Astrocyte of the cerebellum (primary cell): ENCODE measurements around the gene RBM20.

Source experiments
- DNase-seq: peaks from one replicate; pipeline ENCODE4 v3.0.0-alpha.2; 2011; ENCODE audit warnings: low read depth
- H3K4me3 ChIP-seq: 2 replicates; pipeline ENCODE4 v1.5.1; 2011; ENCODE audit warnings: mild to moderate bottlenecking, low read depth, low read length, moderate library complexity
- in situ Hi-C: cut with HindIII; loops from 2 replicates; pipeline ENCODE4 v1.10.0; 2017; ENCODE audit warnings: low sequenced_read_pairs
- TF ChIP-seq, protein P1 (sequence below): IDR thresholded peaks from 2 replicates; pipeline ENCODE4 v1.5.1; 2012; ENCODE audit warnings: low read length, low read depth, moderate library complexity, mild to moderate bottlenecking; ENCODE audit errors: missing control alignments

The RBM20 gene

DNA sequence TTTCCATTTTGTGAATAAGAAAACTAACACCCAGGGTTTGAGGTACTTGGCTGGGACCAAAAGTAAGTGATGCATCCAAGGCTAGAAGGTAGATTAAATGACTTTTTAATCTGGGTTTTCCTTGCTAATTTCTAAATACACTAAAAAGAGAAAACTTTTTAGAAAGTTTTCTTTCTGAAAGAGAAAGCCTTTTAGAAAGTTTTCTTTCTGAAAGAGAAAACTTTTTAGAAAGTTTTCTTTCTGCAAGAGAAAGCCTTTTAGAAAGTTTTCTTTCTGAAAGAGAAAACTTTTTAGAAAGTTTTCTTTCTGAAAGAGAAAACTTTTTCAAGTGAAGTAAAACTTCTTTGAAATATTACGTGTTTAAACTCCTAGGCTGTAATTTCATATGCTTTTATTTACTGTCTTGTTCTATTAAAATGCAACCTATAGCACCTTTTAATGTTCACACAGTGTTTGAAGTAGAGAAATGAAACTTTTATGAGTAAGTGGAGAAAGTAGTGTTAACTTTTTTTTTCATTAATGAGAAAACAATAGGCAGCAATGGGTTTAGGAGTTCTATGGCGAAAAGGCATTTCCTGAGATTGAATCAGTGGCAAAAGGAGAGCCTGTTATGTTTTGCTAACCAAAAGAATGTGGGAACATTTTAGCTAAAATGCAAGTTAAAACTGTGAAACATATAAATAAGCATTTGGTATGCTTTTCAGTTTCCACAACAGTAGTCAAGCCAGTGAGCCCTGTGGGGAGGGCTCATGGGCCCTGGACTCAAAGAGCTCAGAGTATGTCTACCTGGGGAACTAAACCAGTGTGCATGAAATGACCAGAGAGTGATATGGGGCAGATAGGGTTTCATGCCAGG is 103.7 kb downstream of the RBM20 start:
- TF ChIP-seq, protein P1, sequence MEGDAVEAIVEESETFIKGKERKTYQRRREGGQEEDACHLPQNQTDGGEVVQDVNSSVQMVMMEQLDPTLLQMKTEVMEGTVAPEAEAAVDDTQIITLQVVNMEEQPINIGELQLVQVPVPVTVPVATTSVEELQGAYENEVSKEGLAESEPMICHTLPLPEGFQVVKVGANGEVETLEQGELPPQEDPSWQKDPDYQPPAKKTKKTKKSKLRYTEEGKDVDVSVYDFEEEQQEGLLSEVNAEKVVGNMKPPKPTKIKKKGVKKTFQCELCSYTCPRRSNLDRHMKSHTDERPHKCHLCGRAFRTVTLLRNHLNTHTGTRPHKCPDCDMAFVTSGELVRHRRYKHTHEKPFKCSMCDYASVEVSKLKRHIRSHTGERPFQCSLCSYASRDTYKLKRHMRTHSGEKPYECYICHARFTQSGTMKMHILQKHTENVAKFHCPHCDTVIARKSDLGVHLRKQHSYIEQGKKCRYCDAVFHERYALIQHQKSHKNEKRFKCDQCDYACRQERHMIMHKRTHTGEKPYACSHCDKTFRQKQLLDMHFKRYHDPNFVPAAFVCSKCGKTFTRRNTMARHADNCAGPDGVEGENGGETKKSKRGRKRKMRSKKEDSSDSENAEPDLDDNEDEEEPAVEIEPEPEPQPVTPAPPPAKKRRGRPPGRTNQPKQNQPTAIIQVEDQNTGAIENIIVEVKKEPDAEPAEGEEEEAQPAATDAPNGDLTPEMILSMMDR: no peak
- H3K4me3 ChIP-seq: no peak overlapping the region
- in situ Hi-C loops: loop anchor here (25.0 kb wide), 1 partner anchor 139 kb away; no protein-coding TSS in a partner anchor
- peak; percentile 16 for DNase-seq

DNA sequence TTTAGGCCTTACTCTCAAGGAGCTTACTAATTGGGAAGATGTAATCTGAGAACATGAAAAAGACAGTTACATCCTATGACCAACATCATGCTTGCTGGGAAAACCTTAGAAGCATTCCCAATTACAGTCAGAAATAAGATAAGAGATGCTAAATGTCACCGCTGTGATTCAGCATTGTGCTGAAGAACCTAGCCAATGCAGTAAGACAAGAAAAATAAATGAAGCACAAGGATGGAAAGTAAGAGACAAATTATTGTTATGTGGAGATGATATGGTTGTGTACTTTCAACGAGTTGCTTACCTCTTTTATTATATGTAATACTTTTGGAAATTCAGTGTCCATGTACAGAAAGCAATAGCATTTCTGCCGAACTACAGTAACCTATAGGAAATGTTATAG is 104.8 kb downstream of the RBM20 start:
- DNase-seq: no peak
- in situ Hi-C loops: loop anchor here (25.0 kb wide), 1 partner anchor 138 kb away; no protein-coding TSS in a partner anchor
- TF ChIP-seq, protein P1: no peak

DNA sequence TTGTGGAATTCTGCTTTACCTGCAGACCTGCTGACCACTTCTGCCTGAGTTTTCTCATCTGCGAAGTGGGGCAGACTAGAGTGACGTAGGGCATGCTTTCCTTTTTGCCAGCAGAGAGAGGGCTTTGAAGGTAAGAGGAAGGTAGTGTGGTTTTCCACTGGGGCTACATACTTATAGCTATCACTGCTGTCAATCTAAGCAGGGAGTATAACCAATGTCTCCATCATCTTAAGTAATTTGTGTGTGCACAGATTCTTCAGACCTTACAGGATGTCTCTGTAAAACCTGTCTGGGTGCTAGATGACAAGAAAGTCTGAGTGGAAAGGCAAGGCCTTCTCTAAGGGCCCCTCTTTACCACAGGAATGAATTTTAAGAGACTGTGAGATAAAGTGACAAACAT is 106.8 kb downstream of the RBM20 start:
- TF ChIP-seq, protein P1: no peak
- in situ Hi-C loops: no loop called here

More for the DNA sequence above, 104.8 kb downstream of the RBM20 start:
- H3K4me3 ChIP-seq: no peak overlapping the region

DNA sequence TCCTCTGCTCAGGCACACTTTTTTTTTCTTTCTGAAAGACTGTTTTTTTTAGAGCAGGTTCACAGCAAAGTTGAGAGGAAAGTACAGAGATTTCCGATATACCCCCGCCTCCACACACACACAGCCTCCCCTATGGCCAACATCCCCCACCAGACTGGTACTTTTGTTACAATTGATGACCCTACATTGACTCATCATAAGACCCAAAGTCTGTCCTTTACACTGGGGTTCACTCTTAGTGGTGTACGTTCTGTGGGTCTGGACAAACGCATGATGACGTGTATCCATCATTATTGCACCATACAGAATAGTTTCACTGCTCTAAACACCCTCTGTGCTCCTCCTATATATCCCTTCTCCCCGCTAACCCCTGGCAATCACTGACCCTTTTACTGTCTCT is 107.7 kb downstream of the RBM20 start:
- DNase-seq: no peak

More for the DNA sequence above, 106.8 kb downstream of the RBM20 start:
- DNase-seq: no peak
- H3K4me3 ChIP-seq: no peak overlapping the region

DNA sequence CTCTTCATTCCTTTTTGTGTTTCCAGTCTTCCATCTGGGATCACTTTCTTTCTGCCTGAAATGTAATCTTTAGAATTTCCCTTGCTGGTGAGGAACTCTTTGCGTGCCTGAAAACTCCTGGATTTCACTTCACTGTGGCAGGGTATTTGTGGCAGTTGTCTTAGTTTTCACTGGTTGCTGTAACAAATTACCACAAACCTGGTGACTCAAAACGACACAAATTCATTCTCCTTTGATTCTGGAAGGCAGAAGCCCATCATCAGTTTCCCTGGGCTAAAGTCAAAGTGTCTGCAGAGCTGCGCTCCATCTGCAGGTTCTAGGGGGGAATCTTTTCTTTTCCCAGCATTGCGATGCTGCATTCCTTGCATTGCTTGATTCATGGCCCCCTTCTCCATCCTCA is 109.3 kb downstream of the RBM20 start:
- no peak overlapping the region for H3K4me3 ChIP-seq
- TF ChIP-seq, protein P1: no peak
- DNase-seq: no peak
- in situ Hi-C loops: no loop called here

More for the DNA sequence above, 107.7 kb downstream of the RBM20 start:
- TF ChIP-seq, protein P1: no peak
- H3K4me3 ChIP-seq: no peak overlapping the region
- in situ Hi-C loops: no loop called here

DNA sequence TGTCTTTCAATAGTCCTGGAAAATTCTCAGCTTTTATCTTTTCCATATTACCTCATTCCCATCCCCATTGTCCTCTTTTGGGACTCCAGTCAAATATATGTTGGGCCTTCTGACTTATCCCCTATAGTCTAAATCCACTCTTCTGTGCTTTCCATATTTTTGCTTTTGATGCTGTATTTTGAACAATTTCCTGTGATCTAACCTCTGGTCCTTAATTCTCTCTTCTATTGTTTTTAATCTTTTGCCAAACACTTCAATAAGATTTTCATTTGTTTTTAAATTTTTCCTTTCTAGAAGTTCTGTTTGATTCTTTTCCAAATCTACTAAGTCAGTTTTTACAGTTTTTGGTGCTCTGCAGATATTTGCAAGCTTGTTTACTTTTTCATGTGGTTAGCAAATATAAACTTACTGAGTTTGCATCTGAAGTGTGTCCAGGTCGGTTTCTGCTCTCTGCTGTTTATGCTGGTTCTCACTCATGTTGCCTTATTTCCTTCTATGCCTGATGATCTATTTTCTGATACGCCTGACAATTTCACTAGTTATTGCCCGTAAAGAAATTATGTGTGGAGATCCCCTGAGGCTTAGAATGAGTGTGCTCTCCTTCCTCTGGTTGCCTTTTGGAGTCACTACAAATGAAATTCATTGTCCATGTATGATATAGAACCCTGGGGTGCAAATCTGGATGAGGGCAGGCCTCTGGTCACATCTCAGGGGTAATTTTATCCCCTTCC is 110.4 kb downstream of the RBM20 start:
- in situ Hi-C loops: no loop called here
- TF ChIP-seq, protein P1: no peak
- DNase-seq: no peak
- no peak overlapping the region for H3K4me3 ChIP-seq
